Measurements from ENCODE around the gene PHACTR1.

PHACTR1 gene

DNA sequence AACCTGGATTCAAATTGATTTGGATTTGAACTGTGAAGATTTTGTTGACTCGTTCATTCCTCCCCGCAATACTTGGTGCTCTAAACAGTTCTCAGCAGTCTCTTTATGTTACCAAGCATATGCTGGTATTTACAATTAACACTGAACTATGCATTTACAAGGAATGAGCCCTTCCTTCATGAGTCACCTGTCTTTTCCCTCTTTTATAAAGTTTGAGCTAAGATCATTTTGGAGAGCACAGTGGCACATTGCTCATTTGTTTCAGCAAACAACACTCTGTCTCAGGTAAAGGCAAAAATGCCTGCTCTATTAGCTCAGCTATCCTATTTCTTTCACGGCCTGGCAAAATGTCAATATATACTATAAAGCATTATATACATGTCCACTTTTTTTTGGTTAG, 285.4 kb downstream of the PHACTR1 start:
- DNase-seq, result no peak

DNA sequence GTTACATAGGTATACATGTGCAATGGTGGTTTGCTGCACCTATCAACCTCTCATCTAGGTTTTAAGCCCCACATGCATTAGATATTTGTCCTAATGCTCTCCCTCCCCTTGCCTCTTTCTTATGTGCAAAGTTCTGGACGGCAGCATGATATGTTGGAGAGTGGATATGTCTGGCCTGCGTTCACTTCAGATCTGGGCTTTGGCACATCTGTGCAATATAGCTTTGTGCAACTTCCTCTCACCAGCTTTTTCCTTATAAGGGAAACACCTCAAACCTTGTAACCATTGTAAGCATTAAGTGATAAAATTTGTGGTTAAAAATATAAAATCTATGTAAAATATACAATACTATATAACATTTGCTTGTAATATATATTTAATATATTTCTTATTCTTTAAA, 288.0 kb downstream of the PHACTR1 start:
- no peak for DNase-seq

DNA sequence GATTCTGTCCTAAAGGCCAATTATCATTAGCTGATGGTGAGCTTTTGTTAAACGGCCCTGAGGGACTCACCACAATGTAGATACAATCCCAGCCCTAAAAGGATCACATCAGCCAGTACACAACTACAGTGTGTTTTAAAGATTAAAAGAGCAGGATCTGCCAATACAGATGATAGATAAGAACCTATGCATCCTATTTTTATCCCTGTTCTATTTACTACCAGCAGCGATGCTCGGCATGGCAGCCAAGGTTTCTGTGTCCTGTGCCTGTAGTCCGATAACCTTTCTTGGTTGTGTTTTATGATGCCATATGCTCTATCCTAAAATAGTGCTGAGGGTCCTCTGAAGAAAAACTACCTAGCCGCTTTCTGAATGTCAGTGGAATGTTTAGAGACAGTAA, 289.4 kb downstream of the PHACTR1 start:
- DNase-seq, result no peak

DNA sequence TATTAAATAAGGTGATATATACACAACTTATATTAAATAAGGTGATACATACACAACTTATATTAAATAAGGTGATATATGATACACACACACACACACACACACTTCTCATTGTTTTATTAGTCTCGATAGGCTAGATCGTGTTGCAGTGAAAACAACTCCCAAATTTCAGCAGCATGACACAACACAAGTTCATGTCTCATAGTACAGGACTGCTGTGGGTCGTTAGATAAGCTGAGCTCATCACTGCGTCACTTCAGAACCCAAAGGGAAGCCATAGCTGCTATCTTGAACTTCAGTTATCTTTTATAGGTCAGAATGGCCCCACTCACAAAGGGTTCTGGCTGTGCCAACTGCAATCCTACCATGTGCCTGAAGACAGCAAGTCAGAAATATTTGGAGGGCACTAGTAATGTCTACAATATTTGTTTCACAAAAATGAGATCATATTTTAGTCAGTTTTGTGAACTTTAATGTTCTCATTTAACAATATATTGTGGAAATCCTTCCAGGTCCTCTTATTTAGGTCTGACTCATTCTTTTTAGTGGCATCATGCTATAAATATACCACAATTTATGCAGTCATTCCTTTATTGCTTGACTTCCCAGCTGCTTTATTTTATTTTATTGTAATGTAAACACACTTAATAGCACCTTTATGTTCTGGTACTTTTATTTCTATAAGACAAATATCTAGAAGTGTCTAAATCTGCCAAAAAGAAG, 290.2 kb downstream of the PHACTR1 start:
- DNase-seq, result no peak

DNA sequence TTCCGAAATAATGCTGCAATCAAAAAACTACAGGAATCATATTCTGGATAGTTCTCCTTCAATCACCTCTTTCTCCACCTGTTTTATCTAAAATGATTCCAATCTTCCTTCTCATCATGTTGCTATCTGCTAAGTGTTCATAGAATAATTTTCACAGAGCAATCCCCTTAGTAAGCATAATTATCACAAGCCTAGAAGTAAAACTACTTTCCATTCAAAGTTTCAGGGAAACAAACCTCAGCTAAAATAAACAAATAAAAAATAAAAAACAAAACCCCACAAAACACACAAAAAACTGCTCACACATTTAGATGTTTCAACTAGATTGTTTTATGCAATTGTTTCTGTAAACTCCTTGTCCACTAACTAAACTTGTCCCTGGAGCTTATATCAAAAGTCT, 291.2 kb downstream of the PHACTR1 start:
- no peak for DNase-seq

DNA sequence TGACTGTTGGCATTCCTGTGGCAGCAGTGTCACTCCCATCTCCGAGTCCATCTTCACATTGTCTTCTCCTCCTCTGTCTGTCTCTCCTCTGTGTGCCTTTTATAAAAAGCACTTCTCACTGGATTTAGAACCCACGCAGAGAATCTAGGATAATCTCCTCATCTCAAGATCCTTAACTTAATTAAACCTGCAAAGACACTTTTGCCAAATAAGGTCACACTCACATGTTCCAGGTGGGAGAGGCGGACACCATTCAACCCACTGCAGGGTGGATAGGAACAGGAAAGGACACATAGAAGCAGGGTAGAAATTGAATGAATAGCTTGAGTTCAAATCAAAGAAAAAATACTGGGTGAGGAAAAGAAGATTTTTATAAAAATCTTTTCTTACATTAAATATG, 292.5 kb downstream of the PHACTR1 start:
- DNase-seq, result no peak

DNA sequence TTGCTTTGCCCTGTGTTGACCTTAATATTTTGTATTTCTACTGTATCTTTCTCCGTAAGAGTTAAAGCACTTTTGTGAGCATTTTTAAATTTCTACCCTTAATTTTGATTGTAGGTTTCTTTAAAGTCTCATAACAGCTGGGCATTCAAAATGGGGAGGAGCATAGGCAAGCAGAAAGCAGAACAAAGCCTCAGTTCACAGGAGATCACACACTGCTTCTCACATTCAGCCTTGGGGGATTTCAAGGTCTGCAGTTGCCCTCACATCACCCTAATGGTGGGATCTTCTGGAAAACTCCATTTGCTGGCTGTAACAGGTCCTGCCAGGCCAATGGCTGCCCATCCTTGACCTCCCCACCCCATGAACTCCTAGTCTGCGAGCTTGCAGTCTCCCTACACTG, 292.9 kb downstream of the PHACTR1 start:
- no peak for DNase-seq

DNA sequence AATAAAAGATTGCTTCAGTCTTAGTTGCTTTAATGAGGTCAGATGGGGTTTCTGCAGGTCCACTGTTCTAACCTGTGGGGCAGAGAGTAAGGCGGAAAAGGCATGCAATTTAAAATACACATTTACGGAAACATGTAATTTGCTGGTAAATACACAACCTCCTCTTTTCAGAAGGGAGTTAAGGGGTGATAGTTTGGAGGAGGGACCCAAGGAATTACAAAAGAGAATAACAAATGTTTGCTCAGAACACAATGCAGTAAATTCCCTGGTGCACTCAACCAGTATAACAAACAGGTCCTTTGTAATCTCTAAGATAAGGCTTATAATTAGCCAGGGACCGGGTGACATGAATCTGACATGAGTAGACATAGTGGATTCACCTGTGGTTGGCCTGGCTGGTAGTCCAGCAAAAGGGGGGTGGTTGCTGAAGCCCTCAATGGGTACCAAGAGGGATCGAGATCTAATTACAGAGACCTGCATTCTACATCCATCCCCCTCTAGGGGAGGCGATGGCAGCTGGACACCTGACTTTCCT, 295.1 kb downstream of the PHACTR1 start:
- no peak for DNase-seq

DNA sequence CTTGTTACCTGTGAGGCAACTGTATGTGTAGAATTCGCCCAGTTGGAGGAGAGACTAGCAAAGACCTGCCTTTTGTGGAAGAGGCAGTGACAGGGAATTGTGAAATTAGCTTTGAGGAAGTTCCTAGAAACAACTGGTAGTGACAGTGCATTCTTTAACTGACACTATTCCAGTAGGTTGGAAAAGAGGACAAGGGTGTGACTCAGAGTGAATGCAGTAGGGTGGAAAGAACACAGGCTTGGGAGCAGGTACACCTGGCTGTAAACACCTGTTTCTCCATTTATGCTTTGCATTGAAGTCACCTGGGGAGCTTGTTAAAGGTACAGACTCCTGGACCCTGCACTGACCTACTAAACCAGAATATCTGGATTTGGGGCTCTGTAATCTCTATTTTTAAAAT, 295.7 kb downstream of the PHACTR1 start:
- DNase-seq, result no peak

DNA sequence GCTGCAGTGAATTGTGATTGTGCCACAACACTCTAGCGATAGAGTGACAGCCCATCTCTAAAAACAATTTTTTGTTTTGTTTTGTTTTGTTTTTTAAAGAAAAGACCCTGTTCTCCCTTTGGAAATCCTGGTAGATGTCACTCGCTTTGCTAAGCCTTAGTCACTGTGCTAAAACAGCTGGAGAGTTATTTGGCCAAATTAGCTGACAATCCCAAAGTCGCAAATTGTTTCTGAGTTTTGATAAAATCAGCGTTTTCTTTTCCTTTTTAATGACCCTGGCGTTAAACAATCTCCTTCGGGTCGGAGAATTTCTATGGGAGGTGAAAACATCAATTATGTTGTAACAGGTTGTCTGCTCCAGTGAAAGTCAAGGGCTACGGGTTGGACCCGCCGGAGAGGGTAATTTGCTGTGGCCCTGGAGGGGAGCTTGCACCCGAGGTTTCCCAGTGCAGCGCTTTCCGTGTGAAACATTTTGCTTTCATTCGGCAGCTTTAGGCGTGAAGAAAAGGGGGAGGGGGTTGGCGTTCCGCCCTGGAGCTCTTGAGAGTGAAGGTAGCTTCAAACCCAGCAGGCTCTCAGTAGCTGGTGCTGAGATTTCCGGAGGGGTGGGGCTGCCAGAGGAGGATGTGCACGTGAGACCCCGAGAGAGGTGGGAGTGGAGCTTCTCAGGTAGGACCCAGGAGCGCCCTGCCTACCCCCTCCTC, 296.6 kb downstream of the PHACTR1 start:
- no peak for DNase-seq

DNA sequence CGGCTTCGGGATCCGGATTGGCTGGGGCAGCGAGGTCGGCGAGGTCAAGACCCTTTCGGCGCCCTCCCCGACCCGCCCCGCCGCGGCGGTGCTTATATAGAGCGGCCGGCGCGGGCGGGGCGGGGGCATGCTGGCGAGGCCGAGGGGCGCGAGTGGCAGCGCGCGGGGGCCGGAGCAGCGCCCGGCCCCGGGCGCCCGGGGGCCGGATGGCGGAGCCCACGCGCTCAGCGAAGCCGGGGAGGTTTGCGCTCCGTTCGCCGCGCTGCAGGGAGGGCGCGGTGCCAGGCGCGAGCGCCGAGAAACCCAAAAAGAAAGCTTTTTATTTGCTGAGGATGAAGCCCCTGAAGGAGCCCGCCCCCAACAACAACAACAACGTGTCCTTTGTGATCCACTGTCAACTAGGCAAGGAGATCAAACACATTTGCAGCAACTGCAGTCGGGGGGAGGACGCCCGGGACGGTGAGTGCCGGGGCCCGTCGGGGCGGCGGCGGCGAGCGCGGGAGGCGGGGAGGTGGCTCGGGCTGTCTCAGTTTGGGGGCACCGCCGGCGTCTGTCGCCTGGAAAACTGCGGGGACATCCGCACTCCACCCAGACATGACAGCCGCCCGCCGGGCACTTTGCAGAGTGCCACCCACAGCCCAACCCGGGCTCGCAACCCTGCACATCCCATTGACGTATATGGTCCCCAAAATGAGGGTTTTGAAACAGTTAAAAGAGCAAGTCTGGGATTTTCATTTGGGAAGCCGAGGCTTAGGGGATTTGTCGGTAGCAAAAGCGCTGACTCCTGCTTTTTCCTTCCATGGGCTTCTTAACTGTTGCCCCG, 297.3 kb downstream of the PHACTR1 start:
- DNase-seq, result no peak

DNA sequence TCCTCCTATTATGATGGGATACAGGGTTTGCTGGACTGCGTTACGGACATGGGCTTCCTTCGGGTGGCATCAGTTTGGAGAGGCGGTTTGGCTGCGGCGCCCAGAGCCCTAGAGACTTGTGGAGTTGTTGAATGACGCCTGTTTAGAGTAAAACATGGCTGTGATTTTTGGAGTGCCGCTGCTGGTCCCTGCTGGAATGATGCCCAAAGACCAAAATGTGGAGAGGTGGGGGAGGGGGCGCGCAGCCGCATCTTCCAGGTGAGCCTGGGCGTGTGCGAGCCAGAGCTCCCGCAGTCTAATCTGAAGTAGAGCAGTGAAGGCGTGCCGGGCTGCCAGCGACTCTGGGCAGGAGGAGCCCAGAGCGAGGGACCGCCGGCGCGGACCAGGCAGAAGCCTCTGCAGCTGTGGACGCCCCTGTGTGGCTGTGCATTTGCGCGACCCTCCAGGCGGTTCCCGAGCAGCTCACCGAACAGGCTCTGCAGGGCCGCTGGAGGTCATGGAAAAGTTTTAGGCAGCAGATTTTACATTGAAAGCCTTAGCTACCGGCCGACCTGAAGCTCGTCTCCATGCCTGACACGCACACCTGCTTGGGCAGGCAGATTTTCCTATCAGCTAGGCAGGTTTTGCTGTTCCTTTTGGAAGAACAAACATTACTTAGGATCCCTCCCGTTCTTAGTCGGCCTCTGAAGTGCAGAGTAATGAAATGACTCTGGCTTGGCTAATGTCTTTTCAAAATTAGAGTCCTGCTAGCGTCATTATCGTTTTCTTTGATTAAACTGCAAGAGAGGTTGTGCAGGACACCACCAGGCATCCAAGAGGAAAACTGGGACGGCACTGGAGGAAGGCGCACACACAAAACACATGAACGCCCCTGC, 298.2 kb downstream of the PHACTR1 start:
- DNase-seq, result no peak

DNA sequence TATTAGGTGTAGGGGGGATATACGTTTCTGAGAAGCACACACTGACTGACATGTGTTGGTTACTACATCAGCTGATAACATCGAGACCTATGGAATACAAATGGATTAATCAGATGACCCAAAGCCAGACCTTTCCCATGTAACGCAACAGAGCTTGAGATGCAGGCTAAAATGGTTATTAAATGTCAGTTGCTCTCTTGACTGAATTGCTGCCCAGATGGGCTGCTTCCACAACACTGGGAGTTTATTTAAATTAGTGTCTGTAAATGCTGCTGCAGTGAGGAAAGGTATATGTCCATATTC, 298.8 kb downstream of the PHACTR1 start:
- no peak for DNase-seq

DNA sequence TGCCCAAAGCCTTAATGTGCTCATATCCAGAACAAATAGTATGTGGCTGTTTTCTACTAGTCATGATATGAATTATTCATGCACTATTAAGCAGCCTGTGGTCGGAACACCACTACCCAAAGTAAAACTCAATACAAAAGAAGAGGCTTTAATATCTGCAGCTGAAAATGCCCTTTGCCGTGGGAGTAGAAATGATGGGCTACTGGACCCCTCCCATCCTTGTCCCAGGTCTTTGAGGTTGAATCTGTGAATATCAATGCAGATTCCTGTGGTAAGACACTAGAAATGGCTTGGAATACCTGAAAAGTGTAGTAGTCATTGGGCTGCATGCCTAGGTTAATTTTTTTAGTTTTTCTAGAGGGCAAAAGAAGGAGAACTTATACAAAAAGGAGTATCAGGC, 308.0 kb downstream of the PHACTR1 start:
- DNase-seq, result no peak

DNA sequence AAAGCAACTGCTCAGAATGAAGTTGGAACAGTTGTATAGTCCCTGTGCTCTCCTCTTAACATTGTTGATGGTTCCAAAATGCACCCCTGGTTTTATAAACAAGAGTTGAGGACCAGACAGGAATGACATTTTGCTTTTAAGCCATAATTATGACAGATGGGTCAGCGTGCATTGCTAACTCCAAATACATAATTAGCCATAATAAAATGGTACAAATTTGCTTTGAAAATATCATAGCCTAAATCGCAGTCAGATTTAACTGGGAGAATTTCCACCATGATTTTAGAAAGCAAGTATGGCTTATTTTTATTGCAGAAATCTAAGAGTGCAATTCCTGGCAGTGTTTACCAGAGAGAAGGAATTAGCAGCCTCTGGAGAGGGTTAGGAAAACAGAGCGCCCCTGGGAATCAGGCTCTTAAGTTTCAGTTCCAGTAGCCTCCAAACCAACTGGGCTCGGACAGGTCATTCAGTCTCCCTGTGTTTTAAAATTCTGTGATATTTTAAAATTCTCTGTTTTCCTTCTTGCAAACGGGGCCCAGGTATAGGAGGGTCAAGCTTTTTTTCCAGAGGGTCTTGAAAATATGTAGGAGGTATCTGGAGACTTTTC, 309.4 kb downstream of the PHACTR1 start:
- no peak for DNase-seq

DNA sequence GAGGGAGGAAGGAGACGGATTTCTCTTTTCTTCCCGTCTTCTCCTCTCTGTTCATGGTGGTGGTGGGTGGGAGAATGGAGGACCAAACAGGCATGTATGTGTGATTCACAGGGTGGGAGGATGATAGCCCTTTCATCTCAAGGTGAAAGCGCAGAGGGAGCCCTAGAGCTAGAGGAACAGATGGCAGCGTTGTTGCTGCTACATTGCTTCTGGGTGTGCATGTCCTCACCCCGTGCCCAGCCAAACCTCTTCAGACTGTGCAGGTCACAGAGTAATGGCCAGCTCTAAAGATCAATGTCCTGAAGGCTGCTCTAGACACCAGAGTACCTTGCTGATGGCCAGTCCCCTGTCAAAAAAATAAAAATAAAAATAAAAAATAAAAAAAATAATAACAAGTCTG, 310.0 kb downstream of the PHACTR1 start:
- no peak for DNase-seq

DNA sequence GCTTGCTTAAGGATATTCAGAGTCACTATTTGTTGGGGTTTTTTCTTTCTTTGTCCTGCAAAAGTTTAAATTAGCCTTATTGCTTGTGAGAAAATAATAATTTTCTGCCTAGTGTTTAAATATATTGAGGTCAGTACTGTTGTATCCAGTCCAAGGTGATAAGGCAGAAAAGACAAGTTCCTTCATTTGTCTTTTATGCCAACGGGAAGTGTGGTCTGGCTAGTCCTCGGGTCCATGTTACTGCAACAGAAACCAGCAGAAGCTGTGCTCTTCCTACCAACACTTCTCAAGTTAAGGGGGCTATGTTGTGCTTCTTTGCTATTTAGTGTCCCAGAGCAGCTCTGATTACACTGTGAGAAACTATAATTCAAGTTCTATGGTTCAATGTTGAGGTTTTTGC, 310.6 kb downstream of the PHACTR1 start:
- no peak for DNase-seq

DNA sequence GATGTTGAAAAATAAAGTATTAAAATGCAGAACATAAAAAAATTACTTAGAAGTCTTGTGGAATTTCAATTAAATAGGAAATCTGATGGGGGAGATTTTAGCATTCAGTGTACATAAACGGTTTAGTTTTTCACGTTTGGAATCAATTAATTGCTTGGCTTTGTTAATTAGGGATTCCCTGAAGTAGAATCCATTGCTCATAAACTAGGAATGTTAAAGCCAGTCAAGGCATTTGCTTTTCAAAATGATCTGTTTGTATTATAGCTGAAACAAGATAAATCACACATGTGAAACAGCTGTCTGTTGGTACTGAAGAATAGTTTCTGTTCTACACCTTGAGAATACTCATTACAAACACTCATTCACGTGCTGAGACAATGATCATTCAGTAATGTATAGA, 313.8 kb downstream of the PHACTR1 start:
- no peak for DNase-seq

DNA sequence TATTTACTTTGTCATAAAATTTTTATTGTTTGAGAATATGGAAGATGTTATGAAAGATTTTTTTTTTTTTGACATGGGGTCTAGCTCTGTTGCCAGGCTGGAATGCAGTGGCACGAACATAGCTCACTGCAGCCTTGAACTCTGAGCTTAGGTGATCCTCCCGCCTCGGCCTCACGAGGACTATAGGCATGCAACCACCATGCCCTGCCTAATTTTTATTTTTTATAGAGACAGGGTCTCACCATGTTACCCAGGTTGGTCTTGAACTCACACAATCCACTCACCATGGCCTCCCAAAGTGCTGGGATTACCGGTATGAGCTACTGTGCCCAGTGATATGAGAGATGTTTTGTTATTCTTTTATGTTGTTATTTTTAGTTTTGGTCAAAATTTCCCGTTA, 316.0 kb downstream of the PHACTR1 start:
- DNase-seq, result no peak

DNA sequence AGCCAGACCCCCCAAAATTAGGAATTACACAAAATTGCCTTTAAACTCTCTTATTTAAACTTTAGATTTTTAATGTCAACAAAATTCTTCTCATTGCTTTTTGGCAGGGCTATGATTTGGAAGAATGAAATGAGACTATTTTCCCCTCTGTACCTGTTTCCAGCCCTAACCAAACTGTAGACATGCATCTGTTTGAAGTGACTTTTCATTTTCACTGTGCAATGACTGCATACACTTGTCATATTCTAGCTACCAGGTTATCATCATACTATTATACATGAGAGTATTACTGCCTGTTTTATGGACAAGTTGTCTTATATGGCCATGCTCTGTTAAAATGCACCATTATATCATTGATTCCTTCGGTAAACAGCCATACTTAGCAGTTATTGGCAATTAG, 316.6 kb downstream of the PHACTR1 start:
- DNase-seq, result no peak

DNA sequence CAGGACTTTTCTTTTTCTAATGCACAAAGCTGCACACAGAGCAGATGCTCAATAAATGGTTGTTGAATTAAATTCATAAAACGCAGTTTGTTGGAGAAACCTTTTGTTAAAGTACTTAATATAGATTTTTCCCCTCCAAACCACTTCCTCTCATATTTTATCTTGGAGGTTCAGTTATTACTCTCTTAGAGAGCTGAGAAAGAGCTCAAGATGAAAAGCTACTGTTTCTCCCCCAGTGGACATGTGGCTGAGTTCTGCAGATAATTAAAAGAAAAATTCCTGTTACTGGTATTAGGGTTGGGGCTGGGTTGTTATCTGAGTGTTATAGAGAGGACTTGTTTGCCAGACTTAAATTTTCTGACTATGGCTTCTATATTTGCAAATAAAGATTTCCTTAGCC, 317.7 kb downstream of the PHACTR1 start:
- DNase-seq, result no peak

DNA sequence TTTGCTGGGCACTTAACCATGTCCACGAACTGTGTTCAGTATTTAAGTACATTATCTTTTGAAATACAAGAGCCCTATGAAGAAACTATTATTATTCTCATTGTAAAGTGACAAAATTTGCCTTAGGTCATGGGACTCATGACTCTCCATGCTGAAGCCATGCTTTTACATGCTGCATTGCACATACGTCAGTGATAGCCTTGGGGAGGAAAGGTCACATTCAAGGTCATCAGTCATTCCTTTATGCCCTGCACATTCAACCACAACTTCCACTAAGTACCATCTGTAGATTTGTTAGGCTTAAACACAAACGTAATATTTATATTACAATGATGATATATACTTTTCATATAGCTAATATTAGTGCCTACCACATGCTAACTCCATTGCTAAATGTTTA, 319.0 kb downstream of the PHACTR1 start:
- no peak for DNase-seq

DNA sequence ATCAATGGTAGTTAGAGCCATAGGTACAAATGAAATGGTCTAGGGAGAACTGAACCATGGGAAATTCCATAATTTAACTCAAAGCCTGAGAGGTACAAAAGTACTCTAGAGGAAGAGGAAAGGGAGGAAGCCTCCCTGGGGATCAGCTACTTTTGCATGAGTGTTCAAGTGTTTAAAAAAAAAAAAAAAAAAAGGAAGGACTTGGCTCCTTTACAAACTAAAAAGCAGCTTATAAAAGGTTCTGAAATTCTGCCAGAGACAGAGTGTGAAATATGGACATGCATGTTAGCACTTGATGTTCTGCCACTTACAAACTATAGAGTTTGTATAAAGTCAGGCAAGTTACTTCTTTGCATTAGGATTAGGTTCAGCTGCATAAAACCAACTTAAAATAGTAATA, 321.7 kb downstream of the PHACTR1 start:
- DNase-seq, result no peak
